GM12864 (cell line): ENCODE results near the gene ZNF747.

ENCODE experiments used
- DNase-seq: peaks from one replicate; pipeline ENCODE4 v3.0.0-alpha.2; 2011; ENCODE audit warnings: low read depth
- H3K4me3 ChIP-seq: 2 replicates; pipeline ENCODE4 v1.5.1; 2011; ENCODE audit warnings: mild to moderate bottlenecking, low read depth, low read length, control low read depth
- TF ChIP-seq, protein P1 (sequence below): IDR thresholded peaks from 2 replicates; pipeline ENCODE4 v1.5.1; 2011; ENCODE audit warnings: low read depth, mild to moderate bottlenecking, moderate library complexity, low read length, control low read depth, inconsistent platforms; ENCODE audit errors: missing control alignments

Gene ZNF747

DNA sequence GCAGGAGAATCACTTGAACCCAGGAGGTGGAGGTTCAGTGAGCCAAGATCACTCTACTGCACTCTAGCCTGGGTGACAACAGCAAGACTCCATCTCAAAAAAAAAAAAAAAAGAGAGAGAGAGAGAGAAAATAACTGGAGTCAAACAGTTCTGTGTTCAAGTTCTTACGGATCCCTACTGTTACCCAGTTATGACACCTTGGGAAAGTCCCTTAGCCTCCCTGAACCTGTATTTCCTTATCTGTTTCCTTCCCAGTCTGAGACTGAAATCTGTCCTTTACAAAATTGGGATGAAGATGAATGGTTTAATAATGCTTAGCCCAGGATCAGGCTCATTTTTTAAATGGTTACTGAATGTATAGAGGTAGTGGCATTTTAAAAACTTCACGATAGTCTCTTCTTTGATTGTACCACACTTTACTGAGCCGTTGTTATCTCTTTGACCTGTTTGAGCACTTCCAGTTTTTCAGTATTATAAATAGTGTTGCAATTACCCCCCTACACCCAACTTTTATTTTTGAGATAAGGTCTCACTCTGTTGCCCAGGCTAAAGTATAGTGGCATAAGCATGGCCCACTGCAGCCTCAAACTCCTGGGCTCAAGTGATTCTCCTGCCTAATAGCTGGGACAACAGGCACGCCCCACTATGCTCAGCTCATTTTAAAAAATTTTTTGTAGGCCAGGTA is 25.4 kb downstream of the ZNF747 start:
- DNase-seq, result no peak
- TF ChIP-seq, protein P1, sequence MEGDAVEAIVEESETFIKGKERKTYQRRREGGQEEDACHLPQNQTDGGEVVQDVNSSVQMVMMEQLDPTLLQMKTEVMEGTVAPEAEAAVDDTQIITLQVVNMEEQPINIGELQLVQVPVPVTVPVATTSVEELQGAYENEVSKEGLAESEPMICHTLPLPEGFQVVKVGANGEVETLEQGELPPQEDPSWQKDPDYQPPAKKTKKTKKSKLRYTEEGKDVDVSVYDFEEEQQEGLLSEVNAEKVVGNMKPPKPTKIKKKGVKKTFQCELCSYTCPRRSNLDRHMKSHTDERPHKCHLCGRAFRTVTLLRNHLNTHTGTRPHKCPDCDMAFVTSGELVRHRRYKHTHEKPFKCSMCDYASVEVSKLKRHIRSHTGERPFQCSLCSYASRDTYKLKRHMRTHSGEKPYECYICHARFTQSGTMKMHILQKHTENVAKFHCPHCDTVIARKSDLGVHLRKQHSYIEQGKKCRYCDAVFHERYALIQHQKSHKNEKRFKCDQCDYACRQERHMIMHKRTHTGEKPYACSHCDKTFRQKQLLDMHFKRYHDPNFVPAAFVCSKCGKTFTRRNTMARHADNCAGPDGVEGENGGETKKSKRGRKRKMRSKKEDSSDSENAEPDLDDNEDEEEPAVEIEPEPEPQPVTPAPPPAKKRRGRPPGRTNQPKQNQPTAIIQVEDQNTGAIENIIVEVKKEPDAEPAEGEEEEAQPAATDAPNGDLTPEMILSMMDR, result no peak
- H3K4me3 ChIP-seq, result no peak overlapping the region

DNA sequence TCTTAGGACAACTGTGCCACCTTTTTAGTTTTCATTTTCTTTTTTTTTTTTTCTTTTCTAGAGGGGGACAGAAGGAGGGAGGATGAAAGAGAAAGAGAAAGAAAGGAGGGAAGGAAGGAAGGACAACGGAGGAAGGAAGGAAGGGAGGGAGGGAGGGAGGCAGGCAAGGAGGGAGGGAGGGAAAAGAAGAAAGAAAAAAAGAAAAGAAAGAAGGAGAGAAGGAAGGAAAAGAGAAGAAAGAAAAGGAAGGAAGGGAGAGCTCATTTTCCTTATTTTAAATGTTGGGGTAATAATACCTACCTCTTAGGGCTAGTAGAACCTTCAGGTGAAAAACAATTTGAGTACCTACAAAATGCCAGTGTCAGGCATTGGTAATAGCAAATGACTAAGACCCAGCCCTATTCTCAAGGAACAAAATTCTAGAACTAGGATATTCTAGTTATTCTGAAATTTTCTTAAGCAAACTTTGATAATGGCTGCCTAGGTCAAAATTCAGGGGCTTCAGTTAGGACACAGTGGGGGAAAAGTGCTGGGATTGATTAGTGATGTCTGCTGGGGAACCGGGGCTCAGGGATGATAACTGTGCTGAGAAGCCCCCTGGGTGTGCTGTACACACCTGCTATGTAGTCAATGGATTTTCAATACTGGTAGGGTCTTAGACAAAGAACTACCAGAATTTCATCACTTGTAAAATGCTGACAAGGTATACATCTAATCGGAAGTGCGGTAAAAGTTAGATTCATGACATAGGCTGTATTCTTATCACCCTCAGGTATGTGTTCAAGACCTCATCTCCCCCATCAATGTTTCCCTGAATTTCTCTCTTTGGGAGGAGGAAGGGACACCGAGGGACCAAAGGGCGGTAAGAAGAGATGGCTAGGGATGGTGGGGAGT is 31.0 kb downstream of the ZNF747 start:
- TF ChIP-seq, protein P1, result no peak
- no peak overlapping the region for H3K4me3 ChIP-seq
- no peak for DNase-seq

DNA sequence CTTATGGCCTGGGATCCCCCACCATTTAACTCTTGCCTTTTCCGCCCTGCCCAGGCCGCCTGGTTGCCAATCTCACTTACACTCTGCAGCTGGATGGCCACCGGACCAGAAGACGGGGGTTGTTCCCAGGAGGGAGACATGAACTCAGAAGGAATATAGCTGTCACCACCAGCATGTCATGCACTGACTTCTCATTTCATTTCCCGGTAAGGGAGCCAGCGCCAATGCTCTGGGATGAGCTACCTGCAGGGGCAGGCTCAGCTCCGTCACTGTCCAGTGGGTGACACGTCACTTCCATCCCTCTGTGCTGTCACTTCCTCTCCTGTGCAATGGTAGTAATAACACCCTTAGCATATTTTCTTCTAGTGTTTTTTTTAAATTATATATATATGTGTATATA is 35.4 kb downstream of the ZNF747 start:
- H3K4me3 ChIP-seq, result no peak overlapping the region
- no peak for DNase-seq
- TF ChIP-seq, protein P1, result no peak

DNA sequence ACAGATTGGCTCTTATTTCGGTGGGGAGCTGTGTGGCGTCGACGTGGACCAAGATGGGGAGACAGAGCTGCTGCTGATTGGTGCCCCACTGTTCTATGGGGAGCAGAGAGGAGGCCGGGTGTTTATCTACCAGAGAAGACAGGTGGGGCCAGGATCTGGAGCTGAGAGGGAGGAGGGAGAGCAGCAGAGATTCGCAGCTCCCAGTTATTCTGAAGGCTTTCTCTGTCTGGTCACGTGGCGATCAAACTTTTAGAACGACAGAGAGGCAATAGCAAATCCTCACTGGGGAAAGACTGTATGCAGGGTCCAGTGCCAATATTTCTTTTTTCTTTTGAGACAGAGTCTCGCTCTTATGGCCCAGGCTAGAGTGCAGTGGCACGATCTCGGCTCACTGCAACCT is 39.9 kb downstream of the ZNF747 start:
- TF ChIP-seq, protein P1, result no peak
- H3K4me3 ChIP-seq, result no peak overlapping the region
- DNase-seq, result no peak

DNA sequence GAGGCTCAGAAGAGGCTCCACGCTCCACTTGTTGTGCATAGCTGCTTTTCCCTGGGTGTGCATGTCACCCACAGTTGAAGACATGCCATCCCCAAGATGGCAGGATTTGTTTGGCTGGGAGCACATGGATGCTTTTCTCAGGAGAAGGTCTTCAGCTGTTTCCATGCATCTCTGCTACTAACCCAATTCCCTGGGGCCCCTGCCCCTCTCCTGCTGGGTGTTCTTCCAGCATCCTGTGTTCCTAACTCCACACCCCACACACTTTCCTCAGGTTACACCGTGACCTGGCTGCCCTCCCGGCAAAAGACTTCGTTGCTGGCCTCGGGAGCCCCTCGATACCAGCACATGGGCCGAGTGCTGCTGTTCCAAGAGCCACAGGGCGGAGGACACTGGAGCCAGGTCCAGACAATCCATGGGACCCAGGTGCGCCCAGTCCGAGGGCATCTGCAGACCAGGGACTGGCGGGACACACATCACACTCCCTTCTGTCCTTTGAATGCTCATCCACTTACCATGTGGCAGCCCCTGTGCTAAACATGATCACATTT is 40.6 kb downstream of the ZNF747 start:
- TF ChIP-seq, protein P1, result no peak
- no peak overlapping the region for H3K4me3 ChIP-seq
- no peak for DNase-seq

DNA sequence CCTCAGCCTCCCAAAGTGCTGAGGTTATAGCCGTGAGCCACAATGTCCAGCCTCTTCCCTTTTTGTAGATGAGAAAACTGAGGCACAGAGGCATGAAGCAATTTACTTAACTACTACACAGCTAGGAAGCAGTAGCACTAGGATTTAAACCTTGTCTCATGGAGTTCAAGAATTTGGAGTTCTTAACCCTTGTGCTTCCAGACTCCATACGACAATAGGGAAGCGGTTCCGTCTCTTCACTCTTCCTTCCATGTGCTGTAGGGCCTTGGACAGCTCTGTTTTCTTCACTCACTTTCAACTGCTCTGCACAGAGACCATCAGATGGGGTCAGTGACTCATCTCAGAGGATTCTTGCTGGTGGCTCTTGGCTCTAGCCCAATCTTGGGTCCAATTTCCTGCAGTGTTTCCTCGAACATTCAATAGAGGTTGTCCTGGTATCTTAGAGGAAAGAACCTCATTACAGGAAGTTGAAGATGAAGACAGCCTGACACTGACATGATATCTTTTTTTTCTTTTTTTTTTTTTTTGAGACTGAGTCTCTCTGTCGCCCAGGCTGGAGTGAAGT is 42.8 kb downstream of the ZNF747 start:
- DNase-seq, result no peak
- no peak overlapping the region for H3K4me3 ChIP-seq
- TF ChIP-seq, protein P1, result no peak
